Muscle of leg (tissue), 11 donors: Measurements from ENCODE around the gene ARHGEF40. TPM values are rescaled to one million over a fixed set of nuclear protein-coding genes. Genes with fewer than 3 reads are reported as not detected.

Experiments used
- DNase-seq: peaks from one replicate; pipeline ENCODE4 v3.0.0; 2013
- H3K27ac ChIP-seq: one replicate; pipeline ENCODE4 v1.5.1; 2013; ENCODE audit warnings: mild to moderate bottlenecking, low read length, control low read depth
- H3K27me3 ChIP-seq: one replicate; pipeline ENCODE4 v1.6.1; 2013; ENCODE audit warnings: low read length; ENCODE audit not compliant: control insufficient read depth, insufficient read depth
- H3K36me3 ChIP-seq: one replicate; pipeline ENCODE4 v1.6.1; 2013; ENCODE audit warnings: low read length; ENCODE audit not compliant: control insufficient read depth, insufficient read depth
- H3K4me1 ChIP-seq: one replicate; pipeline ENCODE4 v1.6.1; 2013; ENCODE audit warnings: low read length; ENCODE audit not compliant: control insufficient read depth, insufficient read depth
- H3K4me3 ChIP-seq: one replicate; pipeline ENCODE4 v1.5.1; 2013; ENCODE audit warnings: low read length, control low read depth
- H3K9me3 ChIP-seq: replicated peaks from 2 replicates; pipeline ENCODE4 v1.6.1; 2013; ENCODE audit warnings: low read depth, low read length; ENCODE audit not compliant: control insufficient read depth
- WGBS: methylation state at CpG from one replicate; pipeline ENCODE4 v1.1.5; 2013; ENCODE audit warnings: missing lambda C conversion rate; ENCODE audit not compliant: insufficient coverage; 5-methylcytosine and 5-hydroxymethylcytosine counted together
- polyA plus RNA-seq, 8 donors: library from polyadenylated mRNA; unstranded; fragments of 120-200 nt; gene quantifications; one replicate each; pipeline versions ENCODE4 v1.2.1 to v1.2.3, GENCODE V29; 2013; ENCODE audit warnings: inconsistent platforms in 1 of 8, low replicate concordance in 1 of 8; ENCODE audit not compliant: insufficient read length in 8 of 8, insufficient read depth in 1 of 8
- total RNA-seq: library from RNA; stranded (reverse); fragments of 120-200 nt; gene quantifications from one replicate; pipeline ENCODE4 v1.2.4, GENCODE V29; 2013

The ARHGEF40 gene
- total and polyA plus RNA-seq, 9 donors: 50.5 to 70.2 (median 65.2) TPM

- Histone ChIP-seq H3K36me3 (no peaks in the 10 kb centered on the region), H3K27ac (peak overlapping the region; percentile 97), H3K9me3 (no peaks in the 10 kb centered on the region), H3K27me3 (no peaks in the 10 kb centered on the region), H3K4me1 (peaks cover 44% of the 10 kb centered on the region), H3K4me3 (peak overlapping the region; percentile 81)
- DNase-seq: peak; percentile 99
- under 1% methylated on average over 51 of the region's 62 CpGs for WGBS
Measured at GRCh38 chr14:21103710-21104447, 33.8 kb downstream of the ARHGEF40 start.

DNA sequence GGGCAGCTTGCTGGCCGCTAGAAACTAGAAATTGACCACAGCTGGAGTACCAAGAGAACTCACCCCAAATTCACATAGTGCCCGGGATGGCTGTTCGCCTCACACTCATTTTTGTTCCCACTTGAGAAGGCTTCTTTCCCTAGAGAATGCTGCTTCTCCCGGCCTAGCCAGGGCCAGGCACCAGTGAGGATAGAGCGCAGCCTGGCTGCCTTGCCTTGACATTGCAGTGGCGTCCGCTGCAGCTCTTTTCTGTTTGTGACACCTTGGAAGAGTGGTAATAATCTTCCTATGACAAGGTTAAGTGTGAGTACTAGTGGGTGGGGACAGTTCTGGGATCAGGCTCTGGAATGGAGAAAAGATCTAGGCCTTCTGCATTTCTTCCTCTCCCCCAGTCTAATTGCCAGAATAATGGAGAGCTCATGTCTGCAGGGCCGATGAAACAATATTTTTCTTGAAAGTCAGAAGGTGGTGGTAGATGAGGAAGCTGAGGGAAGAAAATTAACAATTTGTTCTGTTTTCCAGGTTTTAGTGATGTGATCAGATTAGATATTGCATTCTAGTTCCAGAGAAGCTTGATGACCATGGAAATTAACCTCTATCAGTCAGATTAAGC, 34.5 kb downstream of the ARHGEF40 start:
- DNase-seq: peak; percentile 87
- H3K27ac ChIP-seq: peak overlapping the region; percentile 97
- H3K4me1 ChIP-seq: peaks cover 37% of the 10 kb centered on the region
- H3K36me3 ChIP-seq: no peaks in the 10 kb centered on the region
- peak overlapping the region; percentile 81 for H3K4me3 ChIP-seq
- no peaks in the 10 kb centered on the region for H3K9me3 ChIP-seq
- H3K27me3 ChIP-seq: no peaks in the 10 kb centered on the region
- 0% methylated on average over 4 of the region's 8 CpGs for WGBS

GRCh38 chr14:21105095-21105494, 35.0 kb downstream of the ARHGEF40 start:
- Histone ChIP-seq H3K27me3 (no peaks in the 10 kb centered on the region), H3K9me3 (no peaks in the 10 kb centered on the region), H3K4me3 (no peak overlapping the region), H3K27ac (peak overlapping the region; percentile 97), H3K4me1 (peaks cover 32% of the 10 kb centered on the region), H3K36me3 (no peaks in the 10 kb centered on the region)
- WGBS: 63% methylated on average over 3 of the region's 8 CpGs
- no peak for DNase-seq

GRCh38 chr14:21106176-21106497, 36.0 kb downstream of the ARHGEF40 start:
- Histone ChIP-seq H3K4me3 (no peak overlapping the region), H3K27me3 (no peaks in the 10 kb centered on the region), H3K9me3 (no peaks in the 10 kb centered on the region), H3K27ac (peak overlapping the region; percentile 62), H3K36me3 (no peaks in the 10 kb centered on the region), H3K4me1 (peaks cover 32% of the 10 kb centered on the region)
- no peak for DNase-seq
- WGBS: 20% methylated on average over 1 of the region's 4 CpGs

GRCh38 chr14:21106498-21107282, 36.6 kb downstream of the ARHGEF40 start:
- Histone ChIP-seq H3K4me3 (no peak overlapping the region), H3K36me3 (no peaks in the 10 kb centered on the region), H3K27ac (peak overlapping the region; percentile 62), H3K9me3 (no peaks in the 10 kb centered on the region), H3K27me3 (no peaks in the 10 kb centered on the region), H3K4me1 (peaks cover 32% of the 10 kb centered on the region)
- WGBS: 19% methylated on average over 7 of the region's 11 CpGs
- peak; percentile 91 for DNase-seq

GRCh38 chr14:21107283-21107800, 37.2 kb downstream of the ARHGEF40 start:
- Histone ChIP-seq H3K27me3 (no peaks in the 10 kb centered on the region), H3K4me3 (no peak overlapping the region), H3K9me3 (no peaks in the 10 kb centered on the region), H3K4me1 (peaks cover 31% of the 10 kb centered on the region), H3K36me3 (no peaks in the 10 kb centered on the region), H3K27ac (peak overlapping the region; percentile 36)
- no peak for DNase-seq
- WGBS: 60% methylated on average over 5 of the region's 5 CpGs

DNA sequence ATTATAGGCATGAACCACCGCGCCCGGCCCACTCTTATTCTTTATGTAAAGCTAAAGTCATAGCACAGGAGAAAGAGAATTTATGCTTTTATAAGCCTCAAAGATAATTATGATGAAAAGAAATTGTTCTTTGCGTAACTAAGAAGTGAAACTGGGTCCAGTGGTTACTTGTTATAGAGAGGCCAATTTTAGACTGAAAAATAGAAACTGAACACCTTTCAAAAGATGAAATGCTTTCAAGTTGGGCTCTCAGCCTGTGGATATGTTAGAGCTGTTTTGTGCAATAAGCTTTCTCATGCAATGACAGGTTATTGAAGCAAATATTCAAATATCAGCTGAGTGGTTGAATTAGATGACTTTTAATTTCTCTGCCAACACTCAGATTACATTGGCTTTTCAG, 38.7 kb downstream of the ARHGEF40 start:
- Histone ChIP-seq H3K27ac (no peak overlapping the region), H3K36me3 (no peaks in the 10 kb centered on the region), H3K27me3 (no peaks in the 10 kb centered on the region), H3K4me3 (no peak overlapping the region), H3K9me3 (no peaks in the 10 kb centered on the region), H3K4me1 (peaks cover 22% of the 10 kb centered on the region)
- 83% methylated on average over 1 of the region's 4 CpGs for WGBS
- DNase-seq: no peak

GRCh38 chr14:21109377-21110138, 39.5 kb downstream of the ARHGEF40 start:
- H3K27me3 ChIP-seq: no peaks in the 10 kb centered on the region
- H3K4me3 ChIP-seq: no peak overlapping the region
- WGBS: 50% methylated on average over 3 of the region's 6 CpGs
- no peak overlapping the region for H3K27ac ChIP-seq
- H3K4me1 ChIP-seq: peaks cover 21% of the 10 kb centered on the region
- no peaks in the 10 kb centered on the region for H3K9me3 ChIP-seq
- DNase-seq: peak; percentile 16
- H3K36me3 ChIP-seq: no peaks in the 10 kb centered on the region

GRCh38 chr14:21112255-21112654, 42.2 kb downstream of the ARHGEF40 start:
- Histone ChIP-seq H3K4me3 (no peak overlapping the region), H3K4me1 (peaks cover 3% of the 10 kb centered on the region), H3K36me3 (no peaks in the 10 kb centered on the region), H3K9me3 (no peaks in the 10 kb centered on the region), H3K27ac (no peak overlapping the region), H3K27me3 (no peaks in the 10 kb centered on the region)
- no CpG with 5 or more reads among the region's 4 CpGs for WGBS
- DNase-seq: no peak
